ENCODE results near the gene RGCC. TPM values are rescaled to one million over a fixed set of nuclear protein-coding genes. Genes with fewer than 3 reads are reported as not detected.
"Not testable (repeated sequence)": the region's sequence is repeated elsewhere in the genome, so short reads cannot be mapped to it uniquely, and the experiment has no call there.

Gene RGCC
- total and polyA plus RNA-seq, 2 donors (not counting 3 experiments of a cell fraction or from before 2014, with no cell fraction given), result 112 to 138 TPM

- POLR2A ChIA-PET, result no interaction called here
Observed at GRCh38 chr13:41420146-41420545, 37.2 kb upstream of the RGCC start.

GRCh38 chr13:41421330-41421729 is 36.0 kb upstream of the RGCC start:
- H3K9ac ChIP-seq (replicated peaks; ENCODE audit: extremely low read depth, insufficient read depth, low read length); intact Hi-C loops (cut with micrococcal nuclease): not testable (repeated sequence)

More at GRCh38 chr13:41420146-41420545, 37.2 kb upstream of the RGCC start:
- H3K9ac ChIP-seq (replicated peaks; ENCODE audit: extremely low read depth, insufficient read depth, low read length), result no peak overlapping the region
- CTCF ChIA-PET, result interaction anchor here (0.9 to 1.1 kb wide), 5 partner anchors 10 to 248 kb away, joined by 3 to 4 read pairs (median 3); no protein-coding TSS in a partner anchor
- BruUV-seq (replicated peaks), result no TSS peak
- H3K79me2 ChIP-seq (ENCODE audit: control insufficient read depth, insufficient read depth, low read length), result no peaks in the 10 kb centered on the region
- no peak overlapping the region for H3K4me2 ChIP-seq (ENCODE audit: insufficient read depth, low read length)
- H3K4me3 ChIP-seq (replicated peaks in 1 of 3; ENCODE audit: insufficient read depth in 1 of 3, low read depth in 1 of 3, low read length in 3 of 3), result no peak overlapping the region
- H3K4me1 ChIP-seq (ENCODE audit: control insufficient read depth, extremely low read depth, insufficient read depth, low read length), result no peaks in the 10 kb centered on the region
- H3K27ac ChIP-seq (ENCODE audit: insufficient read depth, low read depth, low read length), result no peak overlapping the region
- H3K36me3 ChIP-seq (ENCODE audit: control insufficient read depth in 2 of 2, extremely low read depth in 1 of 2, insufficient read depth in 2 of 2, low read length in 2 of 2), result no peaks in the 10 kb centered on the region
- TF ChIP-seq, protein P1, sequence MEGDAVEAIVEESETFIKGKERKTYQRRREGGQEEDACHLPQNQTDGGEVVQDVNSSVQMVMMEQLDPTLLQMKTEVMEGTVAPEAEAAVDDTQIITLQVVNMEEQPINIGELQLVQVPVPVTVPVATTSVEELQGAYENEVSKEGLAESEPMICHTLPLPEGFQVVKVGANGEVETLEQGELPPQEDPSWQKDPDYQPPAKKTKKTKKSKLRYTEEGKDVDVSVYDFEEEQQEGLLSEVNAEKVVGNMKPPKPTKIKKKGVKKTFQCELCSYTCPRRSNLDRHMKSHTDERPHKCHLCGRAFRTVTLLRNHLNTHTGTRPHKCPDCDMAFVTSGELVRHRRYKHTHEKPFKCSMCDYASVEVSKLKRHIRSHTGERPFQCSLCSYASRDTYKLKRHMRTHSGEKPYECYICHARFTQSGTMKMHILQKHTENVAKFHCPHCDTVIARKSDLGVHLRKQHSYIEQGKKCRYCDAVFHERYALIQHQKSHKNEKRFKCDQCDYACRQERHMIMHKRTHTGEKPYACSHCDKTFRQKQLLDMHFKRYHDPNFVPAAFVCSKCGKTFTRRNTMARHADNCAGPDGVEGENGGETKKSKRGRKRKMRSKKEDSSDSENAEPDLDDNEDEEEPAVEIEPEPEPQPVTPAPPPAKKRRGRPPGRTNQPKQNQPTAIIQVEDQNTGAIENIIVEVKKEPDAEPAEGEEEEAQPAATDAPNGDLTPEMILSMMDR (IDR thresholded peaks at IDR 0.05; ENCODE audit: extremely low read depth in 1 of 2, insufficient read depth in 1 of 2, low read depth in 1 of 2, low read length in 2 of 2), result no peak
- TF ChIP-seq JUN (IDR thresholded peaks at IDR 0.05; ENCODE audit: borderline replicate concordance, insufficient read depth, insufficient read length, low read depth) (no peak), EZH2 (IDR thresholded peaks at IDR 0.05; ENCODE audit: borderline replicate concordance, low read depth, low read length, severe bottlenecking) (no peak), POLR2A (IDR thresholded peaks at IDR 0.05; ENCODE audit: low read depth, low read length) (no peak), GATA2 (IDR thresholded peaks at IDR 0.05; ENCODE audit: insufficient read depth, insufficient read length, low read depth, low read length) (no peak), POLR2AphosphoS5 (IDR thresholded peaks at IDR 0.05; ENCODE audit: insufficient read depth, low read depth, low read length) (no peak), FOS (IDR thresholded peaks at IDR 0.05; ENCODE audit: borderline replicate concordance, insufficient read depth, low read length) (no peak), MYC (IDR thresholded peaks at IDR 0.05; ENCODE audit: low read depth, low read length) (no peak)
- TF ChIP-seq, protein P2, sequence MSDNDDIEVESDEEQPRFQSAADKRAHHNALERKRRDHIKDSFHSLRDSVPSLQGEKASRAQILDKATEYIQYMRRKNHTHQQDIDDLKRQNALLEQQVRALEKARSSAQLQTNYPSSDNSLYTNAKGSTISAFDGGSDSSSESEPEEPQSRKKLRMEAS (IDR thresholded peaks at IDR 0.05; ENCODE audit: insufficient read depth, insufficient read length), result no peak
- intact Hi-C loops (cut with micrococcal nuclease) (no loop called here), dilution Hi-C loops (cut with MboI; ENCODE audit: extremely low pct_ligation_motif_present, low sequenced_read_pairs) (no loop called here)
- peaks cover 0 to 2% of the 10 kb centered on the region in 2 experiments for H3K27me3 ChIP-seq (ENCODE audit: control insufficient read depth in 2 of 2, insufficient read depth in 2 of 2, low read length in 2 of 2)
- FAIRE-seq (no peak), DNase-seq (ENCODE audit: low read depth, low spot score) (no peak)
- no peaks in the 10 kb centered on the region for H4K20me1 ChIP-seq (replicated peaks; ENCODE audit: control insufficient read depth, extremely low read depth, insufficient read depth, low read length)
- no peaks in the 10 kb centered on the region for H3K9me1 ChIP-seq (replicated peaks; ENCODE audit: control insufficient read depth, extremely low read depth, insufficient read depth, low read length)
- no peak overlapping the region for H2AFZ ChIP-seq (ENCODE audit: low read depth, low read length)
- H3K9me3 ChIP-seq (replicated peaks; ENCODE audit: control insufficient read depth, insufficient read depth, low read length), result no peaks in the 10 kb centered on the region

DNA sequence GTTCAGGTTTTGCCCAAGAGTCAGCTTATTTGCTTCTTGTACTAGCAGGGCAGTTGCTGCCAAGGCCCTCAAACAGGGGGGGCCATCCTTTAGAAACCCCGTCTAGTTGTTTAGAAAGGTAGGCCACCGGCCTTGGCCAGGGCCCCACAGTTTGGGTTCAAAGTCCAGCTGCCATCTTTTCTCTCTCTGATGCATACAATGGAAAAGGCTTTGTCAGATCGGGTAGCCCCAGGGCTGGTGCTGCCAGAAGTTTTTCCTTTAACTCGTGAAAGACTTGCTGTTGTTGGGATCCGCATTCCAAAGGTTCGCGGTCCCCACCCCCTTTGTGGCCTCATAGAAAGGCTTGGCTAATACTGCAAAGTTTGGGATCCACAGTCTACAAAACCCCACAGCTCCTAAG is 35.4 kb upstream of the RGCC start:
- H4K20me1 ChIP-seq (replicated peaks; ENCODE audit: control insufficient read depth, extremely low read depth, insufficient read depth, low read length); DNase-seq (ENCODE audit: low read depth, low spot score); H3K4me1 ChIP-seq (ENCODE audit: control insufficient read depth, extremely low read depth, insufficient read depth, low read length); H2AFZ ChIP-seq (ENCODE audit: low read depth, low read length); H3K27me3 ChIP-seq (ENCODE audit: control insufficient read depth in 2 of 2, insufficient read depth in 2 of 2, low read length in 2 of 2); H3K27ac ChIP-seq (ENCODE audit: insufficient read depth, low read depth, low read length); H3K9ac ChIP-seq (replicated peaks; ENCODE audit: extremely low read depth, insufficient read depth, low read length); dilution Hi-C loops (cut with MboI; ENCODE audit: extremely low pct_ligation_motif_present, low sequenced_read_pairs); BruUV-seq (replicated peaks); intact Hi-C loops (cut with micrococcal nuclease); H3K79me2 ChIP-seq (ENCODE audit: control insufficient read depth, insufficient read depth, low read length); H3K4me3 ChIP-seq (replicated peaks in 1 of 3; ENCODE audit: insufficient read depth in 1 of 3, low read depth in 1 of 3, low read length in 3 of 3); H3K9me3 ChIP-seq (replicated peaks; ENCODE audit: control insufficient read depth, insufficient read depth, low read length); H3K9me1 ChIP-seq (replicated peaks; ENCODE audit: control insufficient read depth, extremely low read depth, insufficient read depth, low read length); H3K4me2 ChIP-seq (ENCODE audit: insufficient read depth, low read length); H3K36me3 ChIP-seq (ENCODE audit: control insufficient read depth in 2 of 2, extremely low read depth in 1 of 2, insufficient read depth in 2 of 2, low read length in 2 of 2); POLR2A ChIA-PET; FAIRE-seq: not testable (repeated sequence)
- CTCF ChIA-PET, result interaction anchor here (1.1 kb wide), 1 partner anchor 231 kb away, joined by 3 read pairs; no protein-coding TSS in a partner anchor

More at GRCh38 chr13:41421330-41421729, 36.0 kb upstream of the RGCC start:
- H3K9me1 ChIP-seq (replicated peaks; ENCODE audit: control insufficient read depth, extremely low read depth, insufficient read depth, low read length); H3K4me3 ChIP-seq (replicated peaks in 1 of 3; ENCODE audit: insufficient read depth in 1 of 3, low read depth in 1 of 3, low read length in 3 of 3); H3K79me2 ChIP-seq (ENCODE audit: control insufficient read depth, insufficient read depth, low read length); H4K20me1 ChIP-seq (replicated peaks; ENCODE audit: control insufficient read depth, extremely low read depth, insufficient read depth, low read length); BruUV-seq (replicated peaks); FAIRE-seq; H2AFZ ChIP-seq (ENCODE audit: low read depth, low read length); dilution Hi-C loops (cut with MboI; ENCODE audit: extremely low pct_ligation_motif_present, low sequenced_read_pairs); H3K4me2 ChIP-seq (ENCODE audit: insufficient read depth, low read length); H3K9me3 ChIP-seq (replicated peaks; ENCODE audit: control insufficient read depth, insufficient read depth, low read length); DNase-seq (ENCODE audit: low read depth, low spot score); H3K27me3 ChIP-seq (ENCODE audit: control insufficient read depth in 2 of 2, insufficient read depth in 2 of 2, low read length in 2 of 2); H3K27ac ChIP-seq (ENCODE audit: insufficient read depth, low read depth, low read length); POLR2A ChIA-PET; H3K36me3 ChIP-seq (ENCODE audit: control insufficient read depth in 2 of 2, extremely low read depth in 1 of 2, insufficient read depth in 2 of 2, low read length in 2 of 2); H3K4me1 ChIP-seq (ENCODE audit: control insufficient read depth, extremely low read depth, insufficient read depth, low read length): not testable (repeated sequence)
- CTCF ChIA-PET, result interaction anchor here (0.9 to 1.1 kb wide), 2 partner anchors 37 to 232 kb away, joined by 3 read pairs; no protein-coding TSS in a partner anchor
